HG02623 (cell line): Measurements from ENCODE around the gene ERAP2.
A peak's percentile ranks its signal among the peaks of the same experiment; 100 is the strongest.

Experiments
- ATAC-seq: cut with Tn5 transposase; IDR thresholded peaks from one replicate; pipeline ENCODE4 v1.9.1; 2021; ENCODE audit warnings: moderate library complexity; ENCODE audit not compliant: unreplicated experiment

Gene ERAP2

DNA sequence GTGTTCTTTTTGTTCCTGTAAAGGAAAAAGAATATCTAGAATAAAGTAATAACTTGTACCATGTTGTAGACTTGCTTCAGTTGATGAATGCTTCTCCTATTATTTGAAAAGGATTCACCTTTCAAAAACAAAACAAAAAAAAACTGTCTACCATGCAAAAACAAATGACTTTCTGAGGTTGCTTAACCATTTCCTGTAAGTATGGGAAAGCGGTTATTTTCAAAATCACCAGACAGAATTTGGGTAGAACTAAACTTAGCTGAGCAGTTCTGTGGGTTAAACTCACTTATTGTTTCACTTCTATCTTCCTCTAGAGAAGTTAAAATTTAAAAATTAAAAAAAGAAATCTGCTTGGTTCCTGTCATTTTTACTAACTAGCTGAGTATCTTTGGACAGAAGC, 84.8 kb downstream of the ERAP2 start:
- ATAC-seq = peak; percentile 50

- ATAC-seq = no peak
Measured at GRCh38 chr5:96962540-96962991, 86.3 kb downstream of the ERAP2 start.

DNA sequence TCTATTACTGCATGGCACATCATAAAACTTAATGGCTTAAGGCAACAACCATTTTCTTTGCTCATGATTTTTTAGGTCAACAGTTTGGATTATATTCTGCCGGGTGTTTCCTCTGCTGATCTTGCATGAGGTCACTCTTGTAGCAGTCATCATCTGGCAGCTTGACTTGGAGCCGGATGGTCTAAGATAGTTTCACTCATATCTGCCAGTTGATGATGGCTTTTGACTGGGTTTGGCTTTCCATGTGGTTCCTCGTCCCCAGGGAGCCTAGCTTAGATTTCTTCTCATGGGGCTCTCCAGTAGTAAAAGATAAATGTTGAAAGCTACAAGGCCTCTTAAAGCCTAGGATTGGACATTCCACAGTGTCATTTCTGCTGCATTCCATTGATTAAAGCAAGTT, 87.0 kb downstream of the ERAP2 start:
- ATAC-seq = peak; percentile 45

- ATAC-seq = no peak
Measured at GRCh38 chr5:96966801-96967200, 90.5 kb downstream of the ERAP2 start.

- no peak for ATAC-seq
Measured at GRCh38 chr5:96967400-96967799, 91.1 kb downstream of the ERAP2 start.

DNA sequence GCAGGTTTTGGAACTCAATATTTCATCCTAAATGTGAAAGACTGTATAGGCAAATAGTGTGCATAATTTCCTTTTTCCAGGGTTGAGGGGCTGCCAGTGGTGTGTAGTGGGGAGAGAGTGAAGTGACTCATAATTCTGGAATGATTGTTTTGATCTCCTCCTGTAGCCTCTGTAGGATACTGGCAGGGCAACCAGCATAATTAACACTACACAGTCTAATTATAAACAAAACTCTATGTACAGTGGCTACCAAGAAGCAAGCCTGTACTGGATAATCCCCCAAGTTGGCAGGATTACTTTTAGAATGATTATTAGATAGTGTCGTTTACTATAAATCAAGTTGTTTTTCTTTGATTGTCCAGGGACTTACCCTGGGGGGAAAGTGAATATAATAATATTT, 91.8 kb downstream of the ERAP2 start:
- ATAC-seq = no peak

- ATAC-seq = no peak
Measured at GRCh38 chr5:96968614-96969013, 92.3 kb downstream of the ERAP2 start.
